Measurements from ENCODE around the gene CNST. TPM values are rescaled to one million over a fixed set of nuclear protein-coding genes. Genes with fewer than 3 reads are reported as not detected.

The CNST gene
- total and polyA plus RNA-seq, 2 of the 13 experiments (the other 11 are each of a cell fraction or from before 2014, with no cell fraction given), result 6.3 to 12.4 TPM

DNA sequence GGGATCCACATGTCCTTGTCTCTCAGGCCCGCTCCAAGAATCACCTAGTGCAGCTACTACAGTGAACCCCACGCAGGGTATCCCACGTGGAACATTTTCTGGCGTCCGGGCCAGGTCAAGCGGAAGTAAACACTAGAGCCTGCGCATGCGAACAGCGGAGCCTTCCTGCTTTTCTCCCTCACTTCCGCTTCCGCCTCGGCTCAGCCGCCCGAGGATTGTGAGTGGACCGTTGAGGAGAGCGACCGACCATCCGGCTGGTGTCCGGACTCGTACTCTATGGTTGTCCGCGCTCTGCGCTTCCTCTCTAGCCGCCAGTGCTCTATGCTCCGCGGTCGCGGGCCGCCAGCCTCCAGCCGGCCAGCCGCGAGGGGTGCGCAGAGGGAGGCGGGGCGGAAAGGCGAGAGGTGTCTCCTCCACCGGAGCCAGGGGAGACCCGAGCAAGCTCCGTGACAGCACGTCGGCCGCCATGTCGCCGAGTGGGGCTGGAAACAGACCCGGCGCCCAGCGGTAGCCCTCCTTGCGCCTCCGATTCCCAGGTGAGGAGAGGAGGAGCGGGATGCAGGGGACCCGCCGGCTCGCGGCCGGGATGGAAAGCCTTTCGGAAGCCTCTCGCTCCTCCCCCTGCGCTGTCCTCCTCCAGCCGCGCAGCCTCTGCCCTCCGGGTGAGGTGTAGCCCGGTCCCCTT is at the start of gene CNST, which contains the start of gene TFB2M (continued):
- TF ChIP-seq, protein P1, sequence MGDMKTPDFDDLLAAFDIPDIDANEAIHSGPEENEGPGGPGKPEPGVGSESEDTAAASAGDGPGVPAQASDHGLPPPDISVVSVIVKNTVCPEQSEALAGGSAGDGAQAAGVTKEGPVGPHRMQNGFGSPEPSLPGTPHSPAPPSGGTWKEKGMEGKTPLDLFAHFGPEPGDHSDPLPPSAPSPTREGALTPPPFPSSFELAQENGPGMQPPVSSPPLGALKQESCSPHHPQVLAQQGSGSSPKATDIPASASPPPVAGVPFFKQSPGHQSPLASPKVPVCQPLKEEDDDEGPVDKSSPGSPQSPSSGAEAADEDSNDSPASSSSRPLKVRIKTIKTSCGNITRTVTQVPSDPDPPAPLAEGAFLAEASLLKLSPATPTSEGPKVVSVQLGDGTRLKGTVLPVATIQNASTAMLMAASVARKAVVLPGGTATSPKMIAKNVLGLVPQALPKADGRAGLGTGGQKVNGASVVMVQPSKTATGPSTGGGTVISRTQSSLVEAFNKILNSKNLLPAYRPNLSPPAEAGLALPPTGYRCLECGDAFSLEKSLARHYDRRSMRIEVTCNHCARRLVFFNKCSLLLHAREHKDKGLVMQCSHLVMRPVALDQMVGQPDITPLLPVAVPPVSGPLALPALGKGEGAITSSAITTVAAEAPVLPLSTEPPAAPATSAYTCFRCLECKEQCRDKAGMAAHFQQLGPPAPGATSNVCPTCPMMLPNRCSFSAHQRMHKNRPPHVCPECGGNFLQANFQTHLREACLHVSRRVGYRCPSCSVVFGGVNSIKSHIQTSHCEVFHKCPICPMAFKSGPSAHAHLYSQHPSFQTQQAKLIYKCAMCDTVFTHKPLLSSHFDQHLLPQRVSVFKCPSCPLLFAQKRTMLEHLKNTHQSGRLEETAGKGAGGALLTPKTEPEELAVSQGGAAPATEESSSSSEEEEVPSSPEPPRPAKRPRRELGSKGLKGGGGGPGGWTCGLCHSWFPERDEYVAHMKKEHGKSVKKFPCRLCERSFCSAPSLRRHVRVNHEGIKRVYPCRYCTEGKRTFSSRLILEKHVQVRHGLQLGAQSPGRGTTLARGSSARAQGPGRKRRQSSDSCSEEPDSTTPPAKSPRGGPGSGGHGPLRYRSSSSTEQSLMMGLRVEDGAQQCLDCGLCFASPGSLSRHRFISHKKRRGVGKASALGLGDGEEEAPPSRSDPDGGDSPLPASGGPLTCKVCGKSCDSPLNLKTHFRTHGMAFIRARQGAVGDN (CRISPR knock-in tag; IDR thresholded peaks at IDR 0.05), result peak; percentile 88
- TF ChIP-seq GATAD1 (CRISPR knock-in tag; IDR thresholded peaks at IDR 0.05), result peak; percentile 97
- no peak for TF ChIP-seq MYNN (CRISPR knock-in tag; IDR thresholded peaks at IDR 0.05; ENCODE audit: low read depth)
- no peak for TF ChIP-seq ZNF180 (CRISPR knock-in tag; IDR thresholded peaks at IDR 0.05; ENCODE audit: borderline replicate concordance, low read depth)
- peak; percentile 99 for TF ChIP-seq FOXK1 (CRISPR knock-in tag; IDR thresholded peaks at IDR 0.05; ENCODE audit: borderline replicate concordance, low read depth)
- peak; percentile 68 for TF ChIP-seq ZBTB38 (CRISPR knock-in tag; IDR thresholded peaks at IDR 0.05)
- peak; percentile 85 for TF ChIP-seq CSRNP1 (CRISPR knock-in tag; IDR thresholded peaks at IDR 0.05)
- peak; percentile 84 for TF ChIP-seq ASH2L (IDR thresholded peaks at IDR 0.05; ENCODE audit: insufficient read length, low read depth, low read length)
- TF ChIP-seq, protein P2, sequence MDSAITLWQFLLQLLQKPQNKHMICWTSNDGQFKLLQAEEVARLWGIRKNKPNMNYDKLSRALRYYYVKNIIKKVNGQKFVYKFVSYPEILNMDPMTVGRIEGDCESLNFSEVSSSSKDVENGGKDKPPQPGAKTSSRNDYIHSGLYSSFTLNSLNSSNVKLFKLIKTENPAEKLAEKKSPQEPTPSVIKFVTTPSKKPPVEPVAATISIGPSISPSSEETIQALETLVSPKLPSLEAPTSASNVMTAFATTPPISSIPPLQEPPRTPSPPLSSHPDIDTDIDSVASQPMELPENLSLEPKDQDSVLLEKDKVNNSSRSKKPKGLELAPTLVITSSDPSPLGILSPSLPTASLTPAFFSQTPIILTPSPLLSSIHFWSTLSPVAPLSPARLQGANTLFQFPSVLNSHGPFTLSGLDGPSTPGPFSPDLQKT (CRISPR knock-in tag; IDR thresholded peaks at IDR 0.05; ENCODE audit: borderline replicate concordance), result no peak
- 0 out of 2 replicates have a peak, but pooled peaks have one; percentile 10 for TF ChIP-seq ZBTB49 (CRISPR knock-in tag; IDR thresholded peaks at IDR 0.05; ENCODE audit: borderline replicate concordance)

Measured in HepG2 (cell line).